GM21786 (cell line): Measurements from ENCODE around the gene TIGAR.

Experiments
- ATAC-seq: cut with Tn5 transposase; IDR thresholded peaks from one replicate; pipeline ENCODE4 v1.9.1; 2021; ENCODE audit not compliant: unreplicated experiment

TIGAR gene

GRCh38 chr12:4370265-4370664 is 49.3 kb downstream of the TIGAR start:
- no peak for ATAC-seq

GRCh38 chr12:4372653-4373052 is 51.6 kb downstream of the TIGAR start:
- no peak for ATAC-seq

- ATAC-seq: no peak
Observed at GRCh38 chr12:4375449-4375848, 54.4 kb downstream of the TIGAR start.

GRCh38 chr12:4378772-4379171 is 57.8 kb downstream of the TIGAR start:
- ATAC-seq: no peak

- no peak for ATAC-seq
Observed at GRCh38 chr12:4379405-4379804, 58.4 kb downstream of the TIGAR start, which contains the start of gene FGF23. FGF23 (minus strand) TSS chr12:4379712; CDS start chr12:4379582, 130 bp downstream.

- no peak for ATAC-seq
Observed at GRCh38 chr12:4380332-4380731, 59.3 kb downstream of the TIGAR start.

- no peak for ATAC-seq
Observed at GRCh38 chr12:4383304-4383865, 62.4 kb downstream of the TIGAR start.

GRCh38 chr12:4386801-4387200 is 65.8 kb downstream of the TIGAR start:
- ATAC-seq: no peak

- no peak for ATAC-seq
Observed at GRCh38 chr12:4387607-4388006, 66.6 kb downstream of the TIGAR start.

- ATAC-seq: no peak
Observed at GRCh38 chr12:4388032-4388431, 67.0 kb downstream of the TIGAR start.

GRCh38 chr12:4388662-4389061 is 67.6 kb downstream of the TIGAR start:
- no peak for ATAC-seq

GRCh38 chr12:4392223-4392742 is 71.3 kb downstream of the TIGAR start:
- no peak for ATAC-seq

- ATAC-seq: no peak
Observed at GRCh38 chr12:4393211-4393610, 72.2 kb downstream of the TIGAR start.

GRCh38 chr12:4395818-4396217 is 74.8 kb downstream of the TIGAR start:
- no peak for ATAC-seq

GRCh38 chr12:4401117-4401516 is 80.1 kb downstream of the TIGAR start:
- ATAC-seq: no peak

- ATAC-seq: no peak
Observed at GRCh38 chr12:4402996-4403395, 82.0 kb downstream of the TIGAR start.
